Smooth muscle cell (in vitro differentiated cells): ENCODE measurements around the gene EIPR1. TPM values are rescaled to one million over a fixed set of nuclear protein-coding genes. Genes with fewer than 3 reads are reported as not detected.

Source experiments
- DNase-seq: peaks from one replicate; lab custom pipeline; 2025; ENCODE audit not compliant: unreplicated experiment; lab: John Stamatoyannopoulos, UW
- H2AFZ ChIP-seq: fragments of 200-600 bp; sonication (generic); 2 replicates; pipeline ENCODE4 v1.6.0; 2016; ENCODE audit warnings: antibody characterized with exemption, low read depth, mild to moderate bottlenecking
- H3F3A ChIP-seq: fragments of 200-600 bp; sonication (generic); 2 replicates; pipeline ENCODE4 v1.6.0; 2017; ENCODE audit warnings: antibody characterized with exemption, low read depth
- H3K27ac ChIP-seq: fragments of 200-600 bp; sonication (generic); 2 replicates; pipeline ENCODE4 v1.5.1; 2016; ENCODE audit warnings: low read depth, mild to moderate bottlenecking
- H3K27me3 ChIP-seq: fragments of 200-600 bp; sonication (generic); 2 replicates; pipeline ENCODE4 v1.6.1; 2016; ENCODE audit warnings: low read depth, mild to moderate bottlenecking
- H3K36me3 ChIP-seq: fragments of 200-600 bp; sonication (generic); 2 replicates; pipeline ENCODE4 v1.5.1; 2016; ENCODE audit warnings: low read depth
- H3K4me1 ChIP-seq: fragments of 200-600 bp; sonication (generic); 2 replicates; pipeline ENCODE4 v1.5.1; 2016; ENCODE audit warnings: low read depth
- H3K4me2 ChIP-seq: fragments of 200-600 bp; sonication (generic); 2 replicates; pipeline ENCODE4 v1.6.0; 2016; ENCODE audit warnings: mild to moderate bottlenecking
- H3K4me3 ChIP-seq: fragments of 200-600 bp; sonication (generic); 2 replicates; pipeline ENCODE4 v1.5.1; 2016; ENCODE audit warnings: mild to moderate bottlenecking
- H3K79me2 ChIP-seq: fragments of 200-600 bp; sonication (generic); 2 replicates; pipeline ENCODE4 v1.6.0; 2016; ENCODE audit warnings: low read depth, mild to moderate bottlenecking
- H3K9ac ChIP-seq: fragments of 200-600 bp; sonication (generic); 2 replicates; pipeline ENCODE4 v1.6.0; 2016; ENCODE audit warnings: low read depth
- H3K9me3 ChIP-seq: fragments of 200-600 bp; sonication (generic); replicated peaks from 2 replicates; pipeline ENCODE4 v1.5.1; 2016; ENCODE audit warnings: low read depth
- H4K20me1 ChIP-seq: fragments of 200-600 bp; sonication (generic); 2 replicates; pipeline ENCODE4 v1.6.0; 2016; ENCODE audit warnings: low read depth
- CTCF ChIP-seq: fragments of 200-600 bp; sonication (generic); IDR thresholded peaks from 2 replicates; pipeline ENCODE4 v1.5.1; 2017; ENCODE audit warnings: borderline replicate concordance, mild to moderate bottlenecking, antibody characterized with exemption; ENCODE audit not compliant: insufficient read depth, poor library complexity, severe bottlenecking
- WGBS: methylation state at CpG from one replicate; pipeline ENCODE4 v1.1.7; 2016; ENCODE audit warnings: low lambda C conversion rate; 5-methylcytosine and 5-hydroxymethylcytosine counted together
- polyA plus RNA-seq: library from polyadenylated mRNA; unstranded; fragments of >200 nt; fragmentation: Nextera tagmentation; extraction: Ambion mirVana; gene quantifications from 2 replicates; pipeline ENCODE4 v1.2.1, GENCODE V29; 2016
- total RNA-seq: library from RNA; depleted of rRNA; stranded (reverse); fragments of >200 nt; gene quantifications from 2 replicates; pipeline ENCODE4 v1.2.3, GENCODE V29; 2014

The EIPR1 gene
- total and polyA plus RNA-seq, 2 experiments from 2014 or later, result 18.5 to 23.1 TPM

GRCh38 chr2:3223080-3223923 lies 154.3 kb downstream of the EIPR1 start:
- no peak for TF ChIP-seq CTCF

DNA sequence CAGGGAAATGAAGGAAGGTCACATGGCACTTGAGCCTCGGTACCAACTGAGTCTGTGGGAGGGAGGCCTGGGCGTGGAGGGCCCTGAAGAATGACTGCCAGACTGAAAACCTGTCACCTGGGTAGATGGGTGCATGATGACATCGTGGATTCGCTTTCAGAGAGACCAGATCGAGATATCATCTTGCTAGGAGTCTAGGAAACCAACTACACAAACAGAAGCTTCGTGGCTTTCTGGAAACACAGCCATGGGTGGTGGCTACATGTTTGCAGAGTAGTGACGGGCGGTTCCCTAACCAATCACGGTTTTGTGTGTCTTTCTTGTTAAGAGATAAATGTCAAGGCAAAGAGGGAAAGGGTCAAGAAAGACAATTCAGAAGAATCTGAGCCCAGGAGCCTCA lies 155.0 kb downstream of the EIPR1 start:
- H3F3A ChIP-seq, result no peaks in the 10 kb centered on the region
- H3K27ac ChIP-seq, result peak overlapping the region; percentile 98
- H3K9ac ChIP-seq, result peak overlapping the region; percentile 88
- no peak for TF ChIP-seq CTCF
- 85% methylated on average over 9 of the region's 9 CpGs for WGBS
- DNase-seq, result no peak
- peaks cover 1% of the 10 kb centered on the region for H4K20me1 ChIP-seq
- no peak overlapping the region for H2AFZ ChIP-seq
- H3K27me3 ChIP-seq, result no peaks in the 10 kb centered on the region
- H3K4me2 ChIP-seq, result peak overlapping the region; percentile 41
- no peaks in the 10 kb centered on the region for H3K4me1 ChIP-seq
- H3K79me2 ChIP-seq, result no peaks in the 10 kb centered on the region
- H3K4me3 ChIP-seq, result no peak overlapping the region
- H3K36me3 ChIP-seq, result no peaks in the 10 kb centered on the region
- H3K9me3 ChIP-seq, result no peaks in the 10 kb centered on the region

More at GRCh38 chr2:3223080-3223923, 154.3 kb downstream of the EIPR1 start:
- Histone ChIP-seq H3F3A (no peaks in the 10 kb centered on the region), H3K4me2 (peak overlapping the region; percentile 41), H3K9me3 (no peaks in the 10 kb centered on the region), H4K20me1 (no peaks in the 10 kb centered on the region), H3K27me3 (no peaks in the 10 kb centered on the region), H3K79me2 (no peaks in the 10 kb centered on the region), H3K36me3 (no peaks in the 10 kb centered on the region), H3K27ac (peak overlapping the region; percentile 98), H3K4me1 (no peaks in the 10 kb centered on the region), H3K9ac (peak overlapping the region; percentile 88), H2AFZ (no peak overlapping the region), H3K4me3 (no peak overlapping the region)
- WGBS, result 55% methylated on average over 18 of the region's 18 CpGs
- peak; percentile 2 for DNase-seq

GRCh38 chr2:3219536-3219935 lies 158.1 kb downstream of the EIPR1 start:
- no peaks in the 10 kb centered on the region for H3F3A ChIP-seq
- H2AFZ ChIP-seq, result no peak overlapping the region
- no peak overlapping the region for H3K27ac ChIP-seq
- no peaks in the 10 kb centered on the region for H3K79me2 ChIP-seq
- no peaks in the 10 kb centered on the region for H3K27me3 ChIP-seq
- no peak overlapping the region for H3K4me3 ChIP-seq
- H3K4me1 ChIP-seq, result no peaks in the 10 kb centered on the region
- no peaks in the 10 kb centered on the region for H3K9me3 ChIP-seq
- no peak for DNase-seq
- TF ChIP-seq CTCF, result no peak
- no peak overlapping the region for H3K4me2 ChIP-seq
- no peak overlapping the region for H3K9ac ChIP-seq
- no peaks in the 10 kb centered on the region for H3K36me3 ChIP-seq
- H4K20me1 ChIP-seq, result peaks cover 11% of the 10 kb centered on the region
- WGBS, result 91% methylated on average over 4 of the region's 4 CpGs

DNA sequence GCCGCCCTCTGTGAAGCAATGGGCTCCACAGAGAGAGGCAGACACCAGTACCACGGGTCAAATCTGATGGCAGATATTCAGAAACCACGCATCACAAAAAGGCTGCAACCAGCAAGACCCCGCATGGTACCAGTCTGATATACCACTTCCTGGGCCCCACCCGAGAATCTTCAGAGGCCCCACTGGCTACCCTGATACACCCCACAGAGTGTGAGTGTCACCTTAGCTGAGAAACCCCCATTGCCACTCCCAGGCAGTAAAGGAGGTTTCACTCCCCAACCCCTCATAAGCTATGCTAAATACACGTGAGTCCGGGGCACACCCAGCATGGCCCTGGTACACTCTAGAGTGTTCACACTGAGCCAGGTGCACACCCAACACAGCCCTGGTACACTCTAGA lies 160.0 kb downstream of the EIPR1 start:
- Histone ChIP-seq H3K9me3 (no peaks in the 10 kb centered on the region), H3K4me3 (no peak overlapping the region), H3K4me1 (no peaks in the 10 kb centered on the region), H4K20me1 (peaks cover 11% of the 10 kb centered on the region), H2AFZ (no peak overlapping the region), H3K79me2 (no peaks in the 10 kb centered on the region), H3K36me3 (no peaks in the 10 kb centered on the region), H3K4me2 (no peak overlapping the region), H3K27ac (no peak overlapping the region), H3K27me3 (no peaks in the 10 kb centered on the region), H3K9ac (no peak overlapping the region), H3F3A (no peaks in the 10 kb centered on the region)
- no peak for TF ChIP-seq CTCF
- no peak for DNase-seq
- WGBS, result 84% methylated on average over 7 of the region's 7 CpGs
